ENCODE measurements around the gene RGS9BP.

Gene RGS9BP

DNA sequence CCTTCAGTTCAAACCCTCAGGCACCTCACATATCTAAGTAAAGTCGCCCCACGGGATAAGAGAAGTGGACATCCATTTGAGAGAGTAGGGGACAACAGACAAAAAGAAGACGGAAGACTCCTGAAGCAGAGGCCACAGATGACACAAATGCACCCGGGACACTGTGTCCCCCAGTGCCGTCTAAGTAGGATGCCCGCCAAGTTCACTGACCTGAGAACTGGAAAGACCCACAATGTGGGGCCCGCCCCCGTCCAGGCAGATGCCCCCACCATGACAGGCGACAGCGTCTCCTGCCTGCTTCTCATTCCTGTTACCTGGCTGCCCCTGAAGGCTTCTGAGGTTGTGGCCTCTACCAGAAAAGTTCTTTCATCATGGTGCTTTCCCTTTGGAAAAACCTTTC is 17.6 kb upstream of the RGS9BP start:
- Histone ChIP-seq H3K9ac (ENCODE audit: insufficient read length) (no peak overlapping the region), H3K27ac (no peak overlapping the region), H3K9me3 (ENCODE audit: low read depth, low read length) (no peaks in the 10 kb centered on the region), H3K36me3 (ENCODE audit: insufficient read depth, low read length) (peaks cover 13% of the 10 kb centered on the region; the same call in 1 of the 2 replicates), H3K4me3 (no peak overlapping the region)
- no peak for DNase-seq (ENCODE audit: low read depth, low spot score)
- TF ChIP-seq POLR2AphosphoS5 (IDR thresholded peaks at IDR 0.05; ENCODE audit: borderline replicate concordance, low read depth, low read length) (no peak), FOXP2 (optimal IDR thresholded peaks at IDR 0.05; ENCODE audit: control extremely low read depth, extremely low read length, insufficient read depth) (no peak), EZH2 (IDR thresholded peaks at IDR 0.05) (no peak)

- Histone ChIP-seq H3K36me3 (ENCODE audit: insufficient read depth, low read length) (peaks cover 13% of the 10 kb centered on the region; the same call in 1 of the 2 replicates), H3K9me3 (ENCODE audit: low read depth, low read length) (no peaks in the 10 kb centered on the region), H3K9ac (ENCODE audit: insufficient read length) (no peak overlapping the region), H3K4me3 (no peak overlapping the region), H3K27ac (no peak overlapping the region)
- DNase-seq (ENCODE audit: low read depth, low spot score): no peak
- TF ChIP-seq EZH2 (IDR thresholded peaks at IDR 0.05) (no peak), POLR2AphosphoS5 (IDR thresholded peaks at IDR 0.05; ENCODE audit: borderline replicate concordance, low read depth, low read length) (no peak), FOXP2 (optimal IDR thresholded peaks at IDR 0.05; ENCODE audit: control extremely low read depth, extremely low read length, insufficient read depth) (no peak)
Measured at GRCh38 chr19:32658527-32658926, 17.1 kb upstream of the RGS9BP start.

- TF ChIP-seq FOXP2 (optimal IDR thresholded peaks at IDR 0.05; ENCODE audit: control extremely low read depth, extremely low read length, insufficient read depth): no peak
- no peak for TF ChIP-seq EZH2 (IDR thresholded peaks at IDR 0.05)
- no peak for TF ChIP-seq POLR2AphosphoS5 (IDR thresholded peaks at IDR 0.05; ENCODE audit: borderline replicate concordance, low read depth, low read length)
- Histone ChIP-seq H3K9ac (ENCODE audit: insufficient read length) (no peak overlapping the region), H3K36me3 (ENCODE audit: insufficient read depth, low read length) (peaks cover 8% of the 10 kb centered on the region; the same call in 1 of the 2 replicates), H3K9me3 (ENCODE audit: low read depth, low read length) (no peaks in the 10 kb centered on the region), H3K27ac (no peak overlapping the region), H3K4me3 (no peak overlapping the region)
- DNase-seq (ENCODE audit: low read depth, low spot score): no peak
Measured at GRCh38 chr19:32661318-32661717, 14.3 kb upstream of the RGS9BP start.

GRCh38 chr19:32662186-32662585 is 13.5 kb upstream of the RGS9BP start:
- TF ChIP-seq EZH2 (IDR thresholded peaks at IDR 0.05): no peak
- TF ChIP-seq FOXP2 (optimal IDR thresholded peaks at IDR 0.05; ENCODE audit: control extremely low read depth, extremely low read length, insufficient read depth): no peak
- TF ChIP-seq POLR2AphosphoS5 (IDR thresholded peaks at IDR 0.05; ENCODE audit: borderline replicate concordance, low read depth, low read length): no peak
- no peaks in the 10 kb centered on the region for H3K9me3 ChIP-seq (ENCODE audit: low read depth, low read length)
- DNase-seq (ENCODE audit: low read depth, low spot score): no peak

GRCh38 chr19:32666084-32666483 is 9.6 kb upstream of the RGS9BP start:
- H3K36me3 ChIP-seq (ENCODE audit: insufficient read depth, low read length): peaks cover 10% of the 10 kb centered on the region; the same call in 1 of the 2 replicates
- H3K4me3 ChIP-seq: no peak overlapping the region
- H3K27ac ChIP-seq: no peak overlapping the region
- H3K9ac ChIP-seq (ENCODE audit: insufficient read length): no peak overlapping the region
- no peak for DNase-seq (ENCODE audit: low read depth, low spot score)
- H3K9me3 ChIP-seq (ENCODE audit: low read depth, low read length): no peaks in the 10 kb centered on the region
- no peak for TF ChIP-seq POLR2AphosphoS5 (IDR thresholded peaks at IDR 0.05; ENCODE audit: borderline replicate concordance, low read depth, low read length)
- TF ChIP-seq FOXP2 (optimal IDR thresholded peaks at IDR 0.05; ENCODE audit: control extremely low read depth, extremely low read length, insufficient read depth): no peak

More at GRCh38 chr19:32662186-32662585, 13.5 kb upstream of the RGS9BP start:
- peaks cover 10% of the 10 kb centered on the region; the same call in 1 of the 2 replicates for H3K36me3 ChIP-seq (ENCODE audit: insufficient read depth, low read length)
- no peak overlapping the region for H3K27ac ChIP-seq
- H3K4me3 ChIP-seq: no peak overlapping the region
- H3K9ac ChIP-seq (ENCODE audit: insufficient read length): no peak overlapping the region

DNA sequence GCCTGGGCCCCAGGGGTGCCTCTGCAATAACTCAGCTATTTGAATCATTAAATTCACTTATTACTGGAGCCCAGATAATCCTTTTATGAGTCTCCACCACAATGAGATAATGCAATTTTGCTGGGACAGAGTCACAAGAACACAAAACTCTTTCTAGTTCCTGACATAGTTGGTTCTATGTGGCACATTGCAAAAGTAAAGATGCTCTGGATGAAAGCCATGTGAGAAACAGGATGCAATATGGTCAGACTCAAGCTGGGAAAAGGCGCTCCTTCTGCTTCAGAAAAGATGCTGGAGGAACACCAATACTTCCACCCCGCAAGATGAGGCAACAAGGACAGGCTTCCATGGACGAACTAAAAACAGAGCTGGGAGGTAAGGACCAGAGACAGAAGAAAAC is 6.3 kb upstream of the RGS9BP start:
- H3K36me3 ChIP-seq (ENCODE audit: insufficient read depth, low read length): peaks cover 13% of the 10 kb centered on the region; the same call in 1 of the 2 replicates
- H3K9ac ChIP-seq (ENCODE audit: insufficient read length): no peak overlapping the region
- TF ChIP-seq EZH2 (IDR thresholded peaks at IDR 0.05): no peak
- TF ChIP-seq FOXP2 (optimal IDR thresholded peaks at IDR 0.05; ENCODE audit: control extremely low read depth, extremely low read length, insufficient read depth): no peak
- no peak for TF ChIP-seq POLR2AphosphoS5 (IDR thresholded peaks at IDR 0.05; ENCODE audit: borderline replicate concordance, low read depth, low read length)
- no peak for DNase-seq (ENCODE audit: low read depth, low spot score)
- no peak overlapping the region for H3K4me3 ChIP-seq
- no peak overlapping the region for H3K27ac ChIP-seq
- H3K9me3 ChIP-seq (ENCODE audit: low read depth, low read length): no peaks in the 10 kb centered on the region

- H3K9me3 ChIP-seq (ENCODE audit: low read depth, low read length): no peaks in the 10 kb centered on the region
- H3K4me3 ChIP-seq: no peak overlapping the region
- H3K36me3 ChIP-seq (ENCODE audit: insufficient read depth, low read length): peaks cover 3% of the 10 kb centered on the region; the same call in 1 of the 2 replicates
- no peak for TF ChIP-seq EZH2 (IDR thresholded peaks at IDR 0.05)
- no peak for TF ChIP-seq POLR2AphosphoS5 (IDR thresholded peaks at IDR 0.05; ENCODE audit: borderline replicate concordance, low read depth, low read length)
- no peak for TF ChIP-seq FOXP2 (optimal IDR thresholded peaks at IDR 0.05; ENCODE audit: control extremely low read depth, extremely low read length, insufficient read depth)
- no peak for DNase-seq (ENCODE audit: low read depth, low spot score)
- H3K27ac ChIP-seq: no peak overlapping the region
- no peak overlapping the region for H3K9ac ChIP-seq (ENCODE audit: insufficient read length)
Measured at GRCh38 chr19:32671883-32672593, 3.6 kb upstream of the RGS9BP start.

- no peak for TF ChIP-seq POLR2AphosphoS5 (IDR thresholded peaks at IDR 0.05; ENCODE audit: borderline replicate concordance, low read depth, low read length)
- no peak for TF ChIP-seq EZH2 (IDR thresholded peaks at IDR 0.05)
- TF ChIP-seq FOXP2 (optimal IDR thresholded peaks at IDR 0.05; ENCODE audit: control extremely low read depth, extremely low read length, insufficient read depth): no peak
- Histone ChIP-seq H3K4me3 (no peak overlapping the region), H3K27ac (no peak overlapping the region), H3K36me3 (ENCODE audit: insufficient read depth, low read length) (0 out of 2 replicates have a peak, but pooled peaks cover 2% of the 10 kb centered on the region), H3K9ac (ENCODE audit: insufficient read length) (no peak overlapping the region), H3K9me3 (ENCODE audit: low read depth, low read length) (no peaks in the 10 kb centered on the region)
- DNase-seq (ENCODE audit: low read depth, low spot score): no peak
Measured at GRCh38 chr19:32672841-32673240, 2.8 kb upstream of the RGS9BP start.

All from SK-N-MC (cell line).